Fibroblast of lung (primary cell): ENCODE measurements around the gene UCHL1. TPM values are rescaled to one million over a fixed set of nuclear protein-coding genes. Genes with fewer than 3 reads are reported as not detected.

Experiments used
- DNase-seq, 2 donors: peaks; one replicate each; pipeline versions ENCODE4 v3.0.0 to v3.0.0-alpha.2; 2010; ENCODE audit warnings: low read depth in 2 of 2
- H2AFZ ChIP-seq: 2 replicates; pipeline ENCODE4 v1.5.1; 2012; ENCODE audit warnings: low read length, control low read depth, inconsistent platforms
- H3K27ac ChIP-seq: 2 replicates; pipeline ENCODE4 v1.5.1; 2011; ENCODE audit warnings: low read length, control low read depth; ENCODE audit not compliant: insufficient read depth
- H3K27me3 ChIP-seq: 2 replicates; pipeline ENCODE4 v1.5.1; 2011; ENCODE audit warnings: mild to moderate bottlenecking, low read length; ENCODE audit not compliant: control insufficient read depth, insufficient read depth
- H3K36me3 ChIP-seq: 2 replicates; pipeline ENCODE4 v1.5.1; 2011; ENCODE audit warnings: low read length; ENCODE audit not compliant: control insufficient read depth, insufficient read depth
- H3K4me1 ChIP-seq: 2 replicates; pipeline ENCODE4 v1.5.1; 2011; ENCODE audit warnings: low read length; ENCODE audit not compliant: control insufficient read depth, insufficient read depth; ENCODE audit errors: extremely low read depth
- H3K4me2 ChIP-seq: 2 replicates; pipeline ENCODE4 v1.5.1; 2011; ENCODE audit warnings: low read length, control low read depth; ENCODE audit not compliant: insufficient read depth; ENCODE audit errors: extremely low read depth
- H3K4me3 ChIP-seq, 4 experiments: fragments of 200-600 bp in 1 of 4; sonication (generic) in 1 of 4; replicated peaks in 1 of 4; 2 replicates each; pipeline ENCODE4 v1.5.1; 2011 to 2016; ENCODE audit warnings: low read length in 4 of 4, low read depth in 3 of 4, mild to moderate bottlenecking in 3 of 4, control low read depth in 2 of 4, inconsistent platforms in 1 of 4, mixed read lengths in 1 of 4; ENCODE audit not compliant: insufficient read depth in 1 of 4; ENCODE audit errors: control extremely low read depth in 1 of 4
- H3K79me2 ChIP-seq: 2 replicates; pipeline ENCODE4 v1.5.1; 2012; ENCODE audit warnings: mild to moderate bottlenecking, low read length, inconsistent platforms; ENCODE audit not compliant: control insufficient read depth, insufficient read depth
- H3K9ac ChIP-seq: 2 replicates; pipeline ENCODE4 v1.5.1; 2011; ENCODE audit warnings: mild to moderate bottlenecking, low read length, control low read depth; ENCODE audit not compliant: insufficient read depth
- H3K9me3 ChIP-seq: 2 replicates; pipeline ENCODE4 v1.5.1; 2012; ENCODE audit warnings: low read depth, low read length; ENCODE audit not compliant: control insufficient read depth, insufficient read depth
- H4K20me1 ChIP-seq: 2 replicates; pipeline ENCODE4 v1.5.1; 2011; ENCODE audit warnings: low read length; ENCODE audit not compliant: control insufficient read depth, insufficient read depth; ENCODE audit errors: extremely low read depth
- CTCF ChIP-seq, 2 donors: IDR thresholded peaks in 1 of 2; conservative IDR thresholded peaks in 1 of 2; 1 replicate in 1 of 2; 2 replicates in 1 of 2; pipeline ENCODE4 v1.5.1; 2011 to 2012; ENCODE audit warnings: low read length in 2 of 2, control low read depth in 1 of 2, inconsistent platforms in 1 of 2, low read depth in 1 of 2, mild to moderate bottlenecking in 1 of 2
- EZH2 ChIP-seq: IDR thresholded peaks from 2 replicates; pipeline ENCODE4 v1.5.1; 2012; ENCODE audit warnings: low read length, control low read depth, mild to moderate bottlenecking; ENCODE audit errors: missing control alignments
- polyA minus RNA-seq: library from RNA; depleted of rRNA, polyadenylated mRNA; stranded (reverse); fragments of >200 nt; gene quantifications from 2 replicates; pipeline ENCODE4 v1.2.3, GENCODE V29; 2011; ENCODE audit warnings: low replicate concordance
- polyA plus RNA-seq, 2 donors: library from polyadenylated mRNA; depleted of rRNA in 1 of 2; stranded (reverse) in 1 of 2; unstranded in 1 of 2; fragments of >200 nt; gene quantifications; 2 replicates each; pipeline ENCODE4 v1.2.1, GENCODE V29; 2011 to 2012; ENCODE audit warnings: missing spikeins in 1 of 2
- total RNA-seq: library from RNA; depleted of rRNA; stranded (reverse); fragments of >200 nt; gene quantifications from 2 replicates; pipeline ENCODE4 v1.2.1, GENCODE V29; 2014

UCHL1 gene
- total RNA-seq (282 and 397 TPM in 2 replicates), polyA plus RNA-seq (491 and 961 TPM in 2 replicates), polyA minus RNA-seq (111 and 182 TPM in 2 replicates)
- polyA plus RNA-seq (2012), result 230 and 415 TPM in 2 replicates

- no peaks in the 10 kb centered on the region for H3K4me1 ChIP-seq
- H3K4me2 ChIP-seq, result peak within 1 kb of the TSS; percentile 82
- peaks cover 4% of the 10 kb centered on the region for H3K27me3 ChIP-seq
- peak within 1 kb of the TSS; percentile 67 for H3K9ac ChIP-seq
- DNase-seq, result peak; percentile 93 to 94
- peak within 1 kb of the TSS; percentile 62 to 78 (median 72) for H3K4me3 ChIP-seq
- peaks cover 2% of the 10 kb centered on the region for H3K36me3 ChIP-seq
- no peaks in the 10 kb centered on the region for H3K9me3 ChIP-seq
- TF ChIP-seq CTCF (conservative IDR thresholded peaks at IDR 0.05 in 1 of 2, IDR thresholded peaks at IDR 0.05 in 1 of 2; ENCODE audit: low read depth in 1 of 2, low read length in 2 of 2), result no peak
- no peak for TF ChIP-seq EZH2
- peaks cover 2% of the 10 kb centered on the region for H3K79me2 ChIP-seq
- peak within 1 kb of the TSS; percentile 50 for H3K27ac ChIP-seq
- no peaks in the 10 kb centered on the region for H4K20me1 ChIP-seq
- H2AFZ ChIP-seq, result peak within 1 kb of the TSS; percentile 43
Measured at GRCh38 chr4:41256740-41257256, at the start of gene UCHL1. Gene UCHL1 (plus strand): TSS chr4:41256928. CDS start chr4:41256977, 49 bp downstream.

- H3K9me3 ChIP-seq, result no peaks in the 10 kb centered on the region
- H3K9ac ChIP-seq, result no peak overlapping the region
- no peak overlapping the region for H3K27ac ChIP-seq
- H3K4me3 ChIP-seq, result no peak overlapping the region
- no peak overlapping the region for H2AFZ ChIP-seq
- TF ChIP-seq EZH2 (no peak), CTCF (conservative IDR thresholded peaks at IDR 0.05 in 1 of 2, IDR thresholded peaks at IDR 0.05 in 1 of 2; ENCODE audit: low read depth in 1 of 2, low read length in 2 of 2) (no peak)
- no peaks in the 10 kb centered on the region for H4K20me1 ChIP-seq
- H3K36me3 ChIP-seq, result no peaks in the 10 kb centered on the region
- H3K79me2 ChIP-seq, result peaks cover 62% of the 10 kb centered on the region
- no peak overlapping the region for H3K4me2 ChIP-seq
- no peaks in the 10 kb centered on the region for H3K27me3 ChIP-seq
- peaks cover 22% of the 10 kb centered on the region for H3K4me1 ChIP-seq
- peak; percentile 44 to 51 for DNase-seq
Measured at GRCh38 chr4:41207291-41207831, 49.4 kb upstream of the UCHL1 start.

GRCh38 chr4:41209187-41209586, 47.5 kb upstream of the UCHL1 start:
- TF ChIP-seq CTCF (conservative IDR thresholded peaks at IDR 0.05 in 1 of 2, IDR thresholded peaks at IDR 0.05 in 1 of 2; ENCODE audit: low read depth in 1 of 2, low read length in 2 of 2), result no peak
- TF ChIP-seq EZH2, result no peak
- Histone ChIP-seq H3K4me2 (no peak overlapping the region), H3K79me2 (peaks cover 69% of the 10 kb centered on the region), H4K20me1 (no peaks in the 10 kb centered on the region), H3K27me3 (no peaks in the 10 kb centered on the region), H3K9ac (no peak overlapping the region), H3K9me3 (no peaks in the 10 kb centered on the region), H3K4me1 (peaks cover 18% of the 10 kb centered on the region), H3K4me3 (no peak overlapping the region), H3K36me3 (no peaks in the 10 kb centered on the region), H3K27ac (no peak overlapping the region), H2AFZ (no peak overlapping the region)
- DNase-seq, result peak in 1 of 2 donors; percentile 62
